IMR-90 (cell line): ENCODE measurements around the gene HERC6.

Experiments used
- BHLHE40 ChIP-seq: fragments of 150-350 bp; IDR thresholded peaks from 2 replicates; pipeline ENCODE4 v1.6.1; 2016; ENCODE audit warnings: mild to moderate bottlenecking, low read depth, low read length
- CHD1 ChIP-seq: IDR thresholded peaks from 2 replicates; pipeline ENCODE4 v1.6.1; 2012; ENCODE audit warnings: low read depth, low read length, improper control_type of control experiment
- CTCF ChIP-seq: conservative IDR thresholded peaks from 2 replicates; pipeline ENCODE4 v1.5.1; 2012; ENCODE audit warnings: mild to moderate bottlenecking, low read depth, low read length, improper control_type of control experiment
- MAZ ChIP-seq: IDR thresholded peaks from 2 replicates; pipeline ENCODE4 v1.6.1; 2012; ENCODE audit warnings: low read depth, mild to moderate bottlenecking, low read length, improper control_type of control experiment, moderate library complexity, borderline replicate concordance
- MXI1 ChIP-seq: IDR thresholded peaks from 2 replicates; pipeline ENCODE4 v1.6.1; 2012; ENCODE audit warnings: low read depth, mild to moderate bottlenecking, low read length, moderate library complexity, borderline replicate concordance
- POLR2A ChIP-seq: IDR thresholded peaks from 2 replicates; pipeline ENCODE4 v1.6.1; 2012; ENCODE audit warnings: mild to moderate bottlenecking, low read depth, low read length
- RAD21 ChIP-seq: IDR thresholded peaks from 2 replicates; pipeline ENCODE4 v1.6.1; 2012; ENCODE audit warnings: low read length, improper control_type of control experiment
- RFX5 ChIP-seq: IDR thresholded peaks from 2 replicates; pipeline ENCODE4 v1.8.0; 2012; ENCODE audit warnings: low read depth, mild to moderate bottlenecking, low read length, moderate library complexity
- SMC3 ChIP-seq: fragments of 150-350 bp; IDR thresholded peaks from 2 replicates; pipeline ENCODE4 v1.6.1; 2016; ENCODE audit warnings: low read depth, mild to moderate bottlenecking, antibody characterized with exemption, low read length, moderate library complexity

- TF ChIP-seq CTCF (no peak), MXI1 (no peak), RAD21 (no peak), POLR2A (no peak), MAZ (no peak), SMC3 (no peak), CHD1 (no peak), BHLHE40 (no peak), RFX5 (no peak)
Measured at GRCh38 chr4:88360256-88360655, 18.4 kb upstream of the HERC6 start.
